ENCODE data around the gene USP48.
"Not testable (repeated sequence)": the region's sequence is repeated elsewhere in the genome, so short reads cannot be mapped to it uniquely, and the experiment has no call there.

Gene USP48

GRCh38 chr1:21827141-21827679 lies 44.3 kb upstream of the USP48 start:
- Histone ChIP-seq H3K4me3 (ENCODE audit: low read length, poor library complexity, severe bottlenecking) (no peak overlapping the region), H2AFZ (ENCODE audit: low read length) (no peak overlapping the region), H3K79me2 (ENCODE audit: insufficient read depth, low read length) (no peaks in the 10 kb centered on the region), H3K9me3 (ENCODE audit: insufficient read depth, low read depth, low read length) (no peaks in the 10 kb centered on the region), H3K4me2 (ENCODE audit: low read depth, low read length, poor library complexity, severe bottlenecking) (no peak overlapping the region), H3K9ac (ENCODE audit: low read depth, low read length, poor library complexity, severe bottlenecking) (no peak overlapping the region), H4K20me1 (ENCODE audit: insufficient read depth, low read length, poor library complexity, severe bottlenecking) (no peaks in the 10 kb centered on the region), H3K9me2 (replicated peaks; ENCODE audit: low read depth, low read length) (no peaks in the 10 kb centered on the region), H3K4me1 (ENCODE audit: insufficient read depth, low read length, poor library complexity, severe bottlenecking) (no peaks in the 10 kb centered on the region), H3F3A (ENCODE audit: low read depth) (no peaks in the 10 kb centered on the region), H3K36me3 (ENCODE audit: insufficient read depth, low read length) (no peaks in the 10 kb centered on the region), H3K27me3 (ENCODE audit: insufficient read depth, low read length, poor library complexity, severe bottlenecking) (no peaks in the 10 kb centered on the region)
- TF ChIP-seq CTCF (conservative IDR thresholded peaks at IDR 0.05; ENCODE audit: low read length) (no peak), EZH2phosphoT487 (IDR thresholded peaks at IDR 0.05; ENCODE audit: borderline replicate concordance) (no peak)

- not testable (repeated sequence) for H3K9me3 ChIP-seq (ENCODE audit: insufficient read depth, low read depth, low read length); H3F3A ChIP-seq (ENCODE audit: low read depth); H3K4me2 ChIP-seq (ENCODE audit: low read depth, low read length, poor library complexity, severe bottlenecking); H3K9ac ChIP-seq (ENCODE audit: low read depth, low read length, poor library complexity, severe bottlenecking); H2AFZ ChIP-seq (ENCODE audit: low read length); H3K36me3 ChIP-seq (ENCODE audit: insufficient read depth, low read length); H3K79me2 ChIP-seq (ENCODE audit: insufficient read depth, low read length); H3K4me1 ChIP-seq (ENCODE audit: insufficient read depth, low read length, poor library complexity, severe bottlenecking); H3K4me3 ChIP-seq (ENCODE audit: low read length, poor library complexity, severe bottlenecking); H3K9me2 ChIP-seq (replicated peaks; ENCODE audit: low read depth, low read length); H3K27me3 ChIP-seq (ENCODE audit: insufficient read depth, low read length, poor library complexity, severe bottlenecking); H4K20me1 ChIP-seq (ENCODE audit: insufficient read depth, low read length, poor library complexity, severe bottlenecking)
These were observed 43.7 kb upstream of the USP48 start for GRCh38 chr1:21826694-21827093.

- no peak for TF ChIP-seq EZH2phosphoT487 (IDR thresholded peaks at IDR 0.05; ENCODE audit: borderline replicate concordance)
- TF ChIP-seq CTCF (conservative IDR thresholded peaks at IDR 0.05; ENCODE audit: low read length), result no peak
- Histone ChIP-seq H3K79me2 (ENCODE audit: insufficient read depth, low read length) (no peaks in the 10 kb centered on the region), H3K27me3 (ENCODE audit: insufficient read depth, low read length, poor library complexity, severe bottlenecking) (no peaks in the 10 kb centered on the region), H4K20me1 (ENCODE audit: insufficient read depth, low read length, poor library complexity, severe bottlenecking) (no peaks in the 10 kb centered on the region), H3K4me1 (ENCODE audit: insufficient read depth, low read length, poor library complexity, severe bottlenecking) (no peaks in the 10 kb centered on the region), H3K9ac (ENCODE audit: low read depth, low read length, poor library complexity, severe bottlenecking) (no peak overlapping the region), H3K4me2 (ENCODE audit: low read depth, low read length, poor library complexity, severe bottlenecking) (no peak overlapping the region), H3K9me3 (ENCODE audit: insufficient read depth, low read depth, low read length) (no peaks in the 10 kb centered on the region), H3K36me3 (ENCODE audit: insufficient read depth, low read length) (no peaks in the 10 kb centered on the region), H3K4me3 (ENCODE audit: low read length, poor library complexity, severe bottlenecking) (no peak overlapping the region), H3F3A (ENCODE audit: low read depth) (no peaks in the 10 kb centered on the region), H3K9me2 (replicated peaks; ENCODE audit: low read depth, low read length) (no peaks in the 10 kb centered on the region), H2AFZ (ENCODE audit: low read length) (no peak overlapping the region)
These were observed 42.4 kb upstream of the USP48 start for GRCh38 chr1:21825393-21825792.

GRCh38 chr1:21824926-21825325 lies 42.0 kb upstream of the USP48 start:
- Histone ChIP-seq H3K79me2 (ENCODE audit: insufficient read depth, low read length) (no peaks in the 10 kb centered on the region), H3K36me3 (ENCODE audit: insufficient read depth, low read length) (no peaks in the 10 kb centered on the region)
- TF ChIP-seq CTCF (conservative IDR thresholded peaks at IDR 0.05; ENCODE audit: low read length), result no peak
- no peak for TF ChIP-seq EZH2phosphoT487 (IDR thresholded peaks at IDR 0.05; ENCODE audit: borderline replicate concordance)

More at GRCh38 chr1:21824926-21825325, 42.0 kb upstream of the USP48 start:
- Histone ChIP-seq H4K20me1 (ENCODE audit: insufficient read depth, low read length, poor library complexity, severe bottlenecking) (no peaks in the 10 kb centered on the region), H3K9me3 (ENCODE audit: insufficient read depth, low read depth, low read length) (no peaks in the 10 kb centered on the region), H3K27me3 (ENCODE audit: insufficient read depth, low read length, poor library complexity, severe bottlenecking) (no peaks in the 10 kb centered on the region), H2AFZ (ENCODE audit: low read length) (no peak overlapping the region), H3K4me3 (ENCODE audit: low read length, poor library complexity, severe bottlenecking) (no peak overlapping the region), H3F3A (ENCODE audit: low read depth) (no peaks in the 10 kb centered on the region), H3K4me2 (ENCODE audit: low read depth, low read length, poor library complexity, severe bottlenecking) (no peak overlapping the region), H3K9ac (ENCODE audit: low read depth, low read length, poor library complexity, severe bottlenecking) (no peak overlapping the region), H3K4me1 (ENCODE audit: insufficient read depth, low read length, poor library complexity, severe bottlenecking) (no peaks in the 10 kb centered on the region), H3K9me2 (replicated peaks; ENCODE audit: low read depth, low read length) (no peaks in the 10 kb centered on the region)
